Measurements from ENCODE around the gene PELI2.

The PELI2 gene

DNA sequence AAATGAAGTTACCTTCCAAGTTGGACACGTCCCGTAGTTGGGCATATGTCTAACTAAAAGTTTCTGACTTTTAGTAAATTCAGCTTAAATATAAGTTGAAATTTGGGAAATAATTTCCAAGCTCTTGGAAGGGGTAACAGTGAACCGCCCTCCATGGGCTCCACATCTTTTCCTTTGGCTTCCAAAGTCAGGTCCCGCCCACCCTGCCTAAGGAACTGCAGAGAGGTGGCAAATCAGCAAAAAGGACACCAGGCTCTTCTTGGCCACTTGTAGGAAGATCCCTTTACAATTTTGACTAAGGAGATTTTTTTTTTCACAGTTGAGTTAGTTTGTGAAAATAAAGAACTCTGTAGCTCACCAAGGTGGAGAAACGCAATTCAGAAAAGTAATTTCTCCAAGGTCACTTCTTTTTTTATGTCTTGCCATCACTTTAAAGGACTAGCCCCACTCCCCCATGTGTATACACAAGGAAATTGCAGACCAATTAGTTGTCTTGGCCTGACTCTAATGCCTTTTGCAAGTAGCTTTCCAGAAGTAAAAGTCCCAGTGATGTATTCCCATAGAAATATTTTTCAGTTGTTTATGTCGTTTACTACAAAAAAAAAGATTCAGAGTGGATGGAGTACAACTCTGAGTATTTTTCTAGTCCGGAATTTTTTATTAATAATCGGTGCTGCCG, 181.2 kb downstream of the PELI2 start:
- peak; percentile 4 for DNase-seq (ENCODE audit: low spot score)

DNA sequence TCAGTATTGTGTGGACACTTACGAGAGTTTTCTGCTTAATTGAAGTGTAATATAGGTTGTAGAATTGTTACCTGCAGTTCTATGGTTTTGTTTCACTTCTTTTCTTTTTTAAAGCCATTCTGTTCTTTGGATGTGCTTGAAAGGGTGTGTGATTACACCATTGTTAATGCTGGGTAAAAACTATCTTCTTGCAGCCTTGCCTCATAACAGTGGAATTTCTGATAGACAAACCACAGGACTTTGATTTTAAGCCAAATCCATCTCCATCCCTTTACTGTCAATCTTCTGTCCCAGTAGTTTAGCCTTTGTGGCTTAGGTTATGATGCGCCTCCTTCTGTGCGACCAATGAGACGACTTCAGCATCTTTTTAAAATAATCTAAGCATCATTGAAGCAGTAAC, 182.3 kb downstream of the PELI2 start:
- DNase-seq (ENCODE audit: low spot score) = peak; percentile 81

DNA sequence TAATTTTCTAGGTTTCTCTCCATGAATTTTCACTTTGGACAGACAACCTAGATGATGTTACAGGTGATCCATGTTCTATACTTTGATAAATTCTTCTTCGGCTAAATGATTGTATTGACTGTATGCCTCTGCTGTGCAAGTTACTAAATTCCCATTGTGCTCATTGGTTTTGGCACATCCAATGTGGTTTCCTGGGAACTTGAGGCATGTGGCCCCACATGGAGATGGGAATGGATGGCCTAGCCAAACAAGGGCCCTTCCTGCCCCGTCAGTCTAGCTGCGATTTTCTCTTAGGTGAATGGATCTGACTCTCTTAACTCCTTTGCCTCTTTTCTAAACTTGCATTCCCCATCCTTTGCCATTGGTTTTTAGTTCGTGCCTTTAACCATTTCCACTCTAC, 186.2 kb downstream of the PELI2 start:
- DNase-seq (ENCODE audit: low spot score) = no peak

DNA sequence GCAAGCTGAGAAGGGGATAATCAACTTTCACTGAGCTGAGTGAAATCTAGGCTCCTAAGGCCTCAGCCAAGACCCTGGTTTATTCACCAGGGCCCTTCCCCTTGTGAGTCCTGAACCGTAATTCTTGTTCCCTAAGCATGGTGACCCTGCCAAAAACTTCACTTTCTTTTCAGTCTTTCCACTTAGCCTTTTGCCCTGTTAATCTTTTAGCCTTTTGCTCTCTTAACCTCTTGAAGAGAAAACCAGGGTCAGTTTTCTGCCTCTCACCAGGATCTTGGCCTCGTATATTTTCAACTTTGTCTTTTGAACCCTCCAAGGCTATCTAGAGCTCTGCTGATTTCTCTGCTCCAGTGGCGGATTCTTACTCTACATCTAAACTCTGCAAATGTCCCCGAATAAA, 191.0 kb downstream of the PELI2 start:
- DNase-seq (ENCODE audit: low spot score) = no peak

DNA sequence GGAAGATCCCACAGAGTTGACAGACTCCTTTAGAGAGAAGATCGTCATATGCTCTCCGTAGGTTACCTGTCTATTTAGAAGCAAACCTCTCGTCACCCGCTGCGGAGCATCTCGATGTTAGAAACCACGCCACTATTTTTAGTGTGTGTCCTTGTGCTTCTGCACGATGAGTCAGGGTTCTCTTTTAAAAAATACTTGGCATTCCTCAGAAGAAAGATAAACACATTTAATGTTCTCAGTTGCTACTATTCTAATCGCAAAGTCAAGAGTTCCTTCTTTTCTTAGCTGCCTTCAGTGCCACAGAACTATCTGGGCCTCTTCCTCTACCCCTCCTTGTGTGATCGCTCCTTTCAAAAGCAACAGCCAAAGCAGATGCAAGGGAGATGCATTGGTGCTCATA, 192.4 kb downstream of the PELI2 start:
- DNase-seq (ENCODE audit: low spot score) = peak; percentile 9

DNA sequence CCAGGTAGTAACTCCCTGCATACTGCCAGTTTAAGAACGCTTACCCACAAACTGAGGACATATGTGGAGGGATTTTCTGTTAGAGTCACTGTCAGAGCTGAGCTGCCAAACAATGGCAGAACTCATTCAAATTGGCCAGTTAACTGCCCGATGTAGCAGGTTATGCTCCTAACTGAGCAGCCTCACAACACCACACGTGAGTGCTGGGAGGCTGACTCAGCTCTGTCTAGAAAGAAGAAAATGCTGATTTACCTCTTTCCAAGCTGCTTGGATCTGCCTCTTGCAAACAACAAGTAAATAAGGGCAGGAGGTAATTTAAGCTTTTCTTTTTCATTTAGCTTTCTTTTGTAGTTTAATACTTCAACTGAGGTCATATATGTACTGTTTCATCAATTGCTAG, 195.6 kb downstream of the PELI2 start:
- DNase-seq (ENCODE audit: low spot score) = no peak

DNA sequence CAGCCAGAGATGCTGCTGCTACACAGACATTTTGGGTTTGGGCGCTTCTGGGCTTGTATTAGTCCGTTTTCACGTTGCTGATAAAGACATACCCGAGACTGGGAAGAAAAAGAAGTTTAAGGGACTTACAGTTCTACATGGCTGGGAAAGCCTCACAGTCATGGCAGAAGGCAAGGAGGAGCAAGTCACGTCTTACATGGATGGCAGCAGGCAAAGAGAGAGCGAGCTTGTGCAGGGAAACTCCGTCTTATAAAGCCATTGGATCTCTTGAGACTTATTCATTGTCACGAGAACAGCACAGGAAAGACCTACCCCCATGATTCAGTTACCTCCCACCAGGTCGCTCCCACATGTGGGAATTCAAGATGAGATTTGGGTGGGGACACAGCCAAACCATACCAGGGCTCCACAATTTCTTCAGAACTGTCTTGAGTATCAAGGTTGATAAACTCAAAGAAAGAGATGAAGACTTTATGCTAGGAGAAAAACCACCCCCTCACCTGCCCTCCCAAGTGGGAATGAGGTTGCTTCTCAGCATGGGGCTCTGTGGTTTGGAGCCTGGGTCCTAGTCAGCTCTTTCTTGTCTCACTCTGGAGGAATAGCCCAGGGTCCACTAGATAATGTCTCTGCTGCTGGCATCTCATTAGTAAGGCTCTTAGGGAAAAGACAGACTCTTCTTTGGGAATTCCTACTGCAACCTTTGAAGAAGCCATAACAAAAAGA, 200.3 kb downstream of the PELI2 start:
- DNase-seq (ENCODE audit: low spot score) = no peak

DNA sequence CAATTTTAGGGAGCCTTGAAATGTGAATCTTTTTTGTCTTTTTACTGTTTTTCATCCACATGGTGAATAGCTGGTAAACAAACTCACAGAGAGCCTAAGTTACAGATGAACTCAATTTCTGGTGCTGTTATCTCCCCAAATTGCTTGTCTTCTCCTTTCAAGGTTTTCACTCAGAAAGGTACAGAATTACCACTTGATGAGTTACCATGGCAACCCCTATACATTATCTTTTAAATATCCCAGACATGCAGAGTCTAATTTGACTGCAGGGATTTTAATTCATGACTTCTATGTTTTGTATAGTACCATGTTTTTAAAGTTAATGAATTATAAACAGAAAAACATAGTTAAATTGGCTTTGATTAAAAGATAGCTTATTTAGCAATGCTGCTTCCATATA, 203.7 kb downstream of the PELI2 start:
- no peak for DNase-seq (ENCODE audit: low spot score)

DNA sequence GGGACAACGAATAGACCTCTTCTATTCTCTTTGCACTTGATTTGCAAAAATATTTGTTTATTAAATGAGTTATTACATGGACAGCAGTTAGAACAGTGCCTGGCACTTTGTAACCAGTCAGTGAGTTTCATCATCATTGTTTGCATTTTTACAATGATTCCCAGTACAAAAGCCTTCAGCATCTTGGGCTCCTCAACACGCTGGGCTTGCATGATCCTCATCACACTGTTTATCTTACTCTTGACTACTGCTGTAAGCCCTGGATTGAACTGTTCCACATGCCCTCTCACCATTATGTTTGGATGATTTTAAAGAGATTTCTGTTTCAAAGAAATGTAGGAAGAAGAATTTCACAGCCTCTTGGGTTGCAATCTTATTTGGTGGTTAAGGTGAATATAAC, 204.3 kb downstream of the PELI2 start:
- no peak for DNase-seq (ENCODE audit: low spot score)

DNA sequence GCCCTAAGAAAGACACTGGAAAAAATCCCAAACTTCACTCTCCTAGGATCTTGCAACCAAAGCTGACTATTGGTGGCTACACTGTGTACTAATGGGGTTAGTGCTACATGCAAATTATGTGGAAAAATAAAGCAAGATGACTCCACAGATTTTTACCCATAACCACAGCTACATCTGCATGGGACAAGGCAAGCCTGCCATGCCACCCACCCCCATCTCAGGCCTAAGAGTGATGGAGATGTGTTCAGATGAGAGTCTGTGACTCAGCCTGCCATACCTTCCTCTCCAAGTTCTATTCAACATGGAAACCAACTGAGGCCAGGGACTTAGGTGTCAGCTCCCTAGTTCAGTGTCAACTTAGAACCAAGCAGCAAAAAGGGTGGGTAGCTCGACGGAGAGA, 206.2 kb downstream of the PELI2 start:
- DNase-seq (ENCODE audit: low spot score) = no peak

DNA sequence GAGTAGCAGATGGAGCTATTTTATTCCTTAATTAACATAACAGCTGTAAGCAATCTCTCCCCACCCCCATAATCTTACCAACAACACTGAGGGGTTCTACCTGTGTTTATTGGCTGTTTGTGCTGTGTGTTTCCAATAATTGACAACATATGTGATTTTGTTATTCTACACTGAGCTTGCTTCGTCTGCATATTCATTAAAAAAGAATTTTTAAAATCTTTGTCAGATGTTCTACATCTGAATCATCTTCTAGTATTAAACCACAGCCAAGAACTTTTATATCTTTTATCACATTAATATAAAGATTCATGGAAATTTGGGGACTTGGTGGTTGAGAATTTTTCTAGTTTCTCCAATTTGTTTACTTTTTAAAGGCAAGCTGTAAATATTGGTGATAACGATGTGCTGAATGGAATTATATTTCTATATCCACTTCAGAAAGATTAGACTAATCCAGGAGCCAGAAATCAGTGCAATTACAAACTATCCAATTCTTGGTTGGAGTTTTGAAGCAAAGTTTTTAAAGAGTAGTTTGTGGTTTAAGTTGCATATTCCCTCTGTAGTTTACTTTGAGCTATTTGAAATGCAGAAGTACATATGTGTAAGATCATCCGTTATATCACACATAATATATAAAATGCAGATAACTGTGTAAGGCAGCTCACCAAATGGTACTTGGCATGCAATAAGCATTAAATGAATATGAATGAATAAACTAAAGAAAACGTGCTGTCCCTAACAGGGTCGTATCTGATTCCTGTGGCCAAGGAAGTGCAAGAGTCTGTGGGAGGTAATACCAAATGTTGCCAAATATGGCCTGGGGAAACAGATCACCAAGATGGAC, 206.9 kb downstream of the PELI2 start:
- no peak for DNase-seq (ENCODE audit: low spot score)

DNA sequence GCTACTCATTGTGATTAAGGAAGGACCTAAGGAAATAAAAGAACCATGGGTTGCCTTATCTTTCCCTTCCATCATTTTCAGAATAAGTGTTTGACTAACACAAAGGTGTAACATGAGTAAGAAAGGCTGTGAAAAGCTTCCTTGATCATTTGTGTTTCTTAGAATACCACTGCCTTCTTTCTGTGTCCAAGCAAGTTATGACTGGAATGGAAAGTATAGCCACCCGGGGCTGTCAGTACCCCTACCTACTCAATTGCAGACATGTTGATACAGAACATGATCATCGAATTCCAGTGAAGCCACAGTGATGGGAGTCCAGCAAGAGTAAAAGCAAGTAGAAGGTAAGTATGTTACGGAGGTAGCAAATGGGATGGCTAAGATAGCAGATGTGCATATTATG, 209.8 kb downstream of the PELI2 start:
- DNase-seq (ENCODE audit: low spot score) = no peak

DNA sequence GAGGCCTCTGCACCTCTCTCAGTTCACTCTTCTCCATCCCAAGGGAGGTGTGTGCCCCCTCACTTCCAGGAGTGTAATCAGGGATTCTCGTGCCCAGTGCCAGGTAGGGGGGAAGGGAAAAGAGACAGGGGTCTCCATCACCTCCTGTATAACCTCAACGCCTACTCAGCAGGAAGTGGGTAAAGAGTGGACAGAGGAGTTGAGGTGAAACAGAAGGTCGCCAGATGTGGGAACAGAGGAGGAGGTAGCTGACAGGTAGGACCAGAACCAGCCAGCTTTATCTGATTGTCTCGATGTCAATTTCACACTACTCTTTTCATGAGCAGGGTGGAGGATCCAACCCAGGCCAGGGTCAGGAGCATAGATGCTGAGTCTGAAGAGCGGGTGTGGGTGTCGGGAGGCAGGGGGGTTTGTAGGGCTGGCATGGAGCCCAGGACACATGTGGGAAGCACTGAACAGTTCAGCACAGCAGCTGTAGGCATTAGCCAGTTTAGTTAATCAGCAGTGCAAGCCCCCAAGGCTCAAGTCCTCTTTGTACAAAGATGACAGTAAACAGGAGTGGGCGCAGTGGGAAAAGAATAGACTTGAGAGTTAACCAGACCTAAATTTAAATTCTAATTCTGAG, 213.5 kb downstream of the PELI2 start:
- no peak for DNase-seq (ENCODE audit: low spot score)

DNA sequence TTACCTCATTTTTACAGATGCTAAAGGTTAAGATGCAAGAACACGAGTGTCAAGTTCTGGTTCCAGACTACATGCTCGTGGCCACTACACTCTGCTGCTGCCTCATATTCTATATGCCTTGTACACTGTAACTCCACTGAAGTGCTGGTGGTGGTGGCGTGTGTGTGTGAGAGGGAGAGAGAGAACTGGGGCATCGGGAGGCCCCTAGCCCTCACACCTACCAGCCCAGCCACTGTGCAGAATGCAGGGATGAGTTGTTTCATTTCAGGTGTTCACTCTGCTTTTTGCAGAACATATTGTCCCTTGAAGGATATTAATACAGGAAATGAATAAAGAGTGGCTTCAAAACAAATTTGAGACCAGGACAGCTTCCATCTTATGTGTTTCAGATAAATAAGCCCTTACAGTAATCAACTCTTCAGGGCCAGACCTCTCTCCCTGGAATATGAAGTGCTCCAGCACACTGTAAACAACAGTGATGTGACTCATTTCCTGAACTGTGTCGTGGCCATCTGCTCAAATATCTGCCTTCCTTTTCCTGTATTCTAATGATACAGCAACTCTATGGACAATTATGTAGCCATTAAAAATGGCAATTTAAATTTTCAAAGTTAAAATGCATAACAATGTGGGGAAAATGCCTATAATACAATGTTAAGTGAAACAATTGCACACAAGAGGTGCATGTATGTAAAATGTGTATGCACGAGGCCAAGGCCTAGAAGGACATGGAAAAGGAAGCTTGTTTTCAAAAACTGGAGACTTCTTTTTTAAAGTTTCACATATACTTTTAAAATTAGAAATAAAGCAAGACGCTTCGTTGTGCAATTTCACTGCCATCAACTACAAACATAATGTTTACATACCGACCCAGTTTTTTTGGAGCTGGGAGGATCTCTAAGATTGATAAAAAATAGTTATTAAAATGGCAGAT, 215.4 kb downstream of the PELI2 start:
- peak; percentile 66 for DNase-seq (ENCODE audit: low spot score)

DNA sequence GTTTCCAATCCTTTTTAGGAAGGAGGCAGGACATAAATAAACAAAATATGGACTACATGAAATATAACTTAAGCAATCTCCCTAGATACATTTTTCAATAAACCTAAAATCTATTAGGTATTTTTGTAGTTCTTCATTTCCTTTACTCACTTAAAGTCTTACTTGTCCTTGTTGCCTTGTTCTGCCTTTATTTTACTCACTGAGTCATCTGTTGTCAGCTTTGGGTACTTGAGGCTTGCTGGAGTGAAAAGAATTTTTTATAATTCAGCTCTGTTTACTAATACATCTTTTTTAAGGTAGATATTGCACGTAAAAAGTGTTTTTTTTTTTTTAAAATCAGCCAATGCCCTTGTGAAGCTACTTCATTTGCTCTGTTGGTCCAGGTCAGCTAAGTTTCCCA, 216.2 kb downstream of the PELI2 start:
- no peak for DNase-seq (ENCODE audit: low spot score)

DNA sequence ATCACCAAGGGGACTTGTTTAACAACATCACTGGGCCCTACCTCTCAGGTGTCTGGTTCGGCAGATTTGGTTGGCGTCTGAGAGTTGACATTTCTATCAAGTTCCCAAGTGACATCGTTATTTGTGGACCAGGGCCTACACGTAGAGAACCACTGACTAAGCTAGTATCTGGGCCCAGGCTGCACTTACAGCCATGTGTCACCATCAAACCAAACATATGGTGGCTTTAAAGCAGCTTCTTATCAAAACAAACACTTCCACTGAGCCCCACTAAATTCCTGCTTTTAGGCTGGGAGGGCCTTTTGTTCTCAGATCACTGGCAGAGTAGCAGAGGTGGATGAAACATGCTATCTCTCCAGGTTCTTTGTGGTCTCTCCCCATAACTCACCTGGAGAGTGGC, 220.5 kb downstream of the PELI2 start:
- no peak for DNase-seq (ENCODE audit: low spot score)

DNA sequence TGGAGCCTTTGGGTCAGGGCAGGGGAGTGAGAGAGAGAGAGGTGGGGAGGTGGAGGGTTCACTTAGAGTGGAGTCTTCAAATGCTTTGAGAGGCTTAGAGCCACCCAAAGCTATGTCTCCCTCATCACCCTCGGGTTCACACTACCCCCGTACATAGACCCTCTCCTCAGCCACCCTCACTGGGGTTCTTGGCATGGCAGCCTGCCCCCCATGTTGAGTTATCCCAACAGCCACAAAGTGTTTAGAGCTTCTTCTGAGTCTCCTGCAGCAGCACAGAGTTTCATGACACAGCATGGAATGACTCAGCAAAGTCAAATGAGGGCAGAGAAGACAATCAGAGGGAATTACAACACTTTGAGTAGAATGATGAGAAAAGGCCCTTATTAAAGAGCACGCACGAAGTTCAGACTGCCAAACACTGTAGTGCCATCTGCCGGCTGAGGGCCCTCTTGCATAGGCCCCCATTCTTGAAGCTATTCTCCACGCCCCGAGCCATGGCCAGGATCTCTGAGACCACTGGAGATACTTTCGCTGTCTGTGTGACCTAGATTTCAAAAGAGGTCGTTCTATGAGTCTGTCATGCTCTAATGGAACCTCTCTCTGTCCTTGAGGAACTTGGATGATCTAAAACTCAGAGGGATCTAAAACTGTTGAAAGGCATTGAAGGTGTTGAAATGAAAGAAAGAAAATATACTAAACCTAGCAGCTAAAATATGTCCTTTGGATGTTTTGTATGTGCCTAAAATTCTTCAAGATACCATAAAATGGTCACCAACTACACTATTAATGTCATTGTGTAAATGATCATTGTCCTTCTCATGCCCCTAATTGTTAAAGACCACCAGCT, 221.9 kb downstream of the PELI2 start:
- DNase-seq (ENCODE audit: low spot score) = peak; percentile 88

DNA sequence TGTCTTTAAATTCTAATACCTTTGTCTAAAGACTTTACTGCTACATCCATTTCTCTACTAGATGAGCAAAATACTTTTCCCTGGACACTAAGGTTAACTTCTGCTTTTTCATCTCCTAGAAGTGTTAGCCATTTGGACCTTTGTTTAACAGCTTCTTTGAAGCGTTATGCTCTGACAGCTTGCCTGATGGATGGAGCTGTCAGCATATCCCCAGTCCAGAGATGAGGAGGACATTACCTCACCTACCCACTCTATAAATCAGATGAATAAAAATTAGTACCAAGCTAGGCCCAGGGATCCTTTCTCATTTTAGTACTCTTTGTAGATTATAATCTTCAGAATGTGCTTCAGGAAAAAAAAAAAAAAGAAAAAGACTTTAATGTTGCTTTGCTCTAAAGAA, 222.7 kb downstream of the PELI2 start:
- no peak for DNase-seq (ENCODE audit: low spot score)

DNA sequence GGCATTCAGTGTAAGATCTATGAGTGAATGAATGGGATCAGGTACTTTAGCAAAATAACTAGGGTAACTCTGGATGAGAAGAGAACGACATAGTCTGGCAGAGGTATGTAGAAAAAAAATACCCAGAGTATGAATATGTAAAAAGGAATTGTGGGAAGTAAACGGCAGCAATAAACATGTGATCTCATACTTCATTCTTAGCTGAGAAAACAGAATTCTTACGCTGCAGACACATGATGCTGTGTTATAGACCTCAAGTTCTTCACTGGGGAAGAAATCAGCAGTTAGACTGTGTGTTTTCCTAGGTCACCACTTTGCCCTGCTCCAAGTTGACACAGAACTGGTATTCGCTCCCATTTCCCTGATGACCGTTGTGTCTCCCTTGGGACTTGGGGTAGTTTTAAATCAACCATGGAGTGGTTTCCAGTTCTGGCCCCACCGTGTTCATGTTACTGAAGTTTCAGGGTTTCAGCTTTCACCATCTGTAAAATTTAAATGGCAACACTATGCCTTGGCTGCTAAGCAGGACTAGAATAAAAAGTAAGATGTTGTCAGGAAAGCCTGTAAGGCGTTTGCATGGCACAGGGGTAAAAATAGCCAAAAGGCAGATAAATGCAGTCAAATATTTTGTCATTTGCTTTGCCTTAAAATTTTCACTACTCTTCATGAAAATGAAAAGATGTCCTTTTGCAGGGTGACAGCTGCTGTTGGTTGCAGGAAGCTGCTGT, 223.7 kb downstream of the PELI2 start:
- no peak for DNase-seq (ENCODE audit: low spot score)

DNA sequence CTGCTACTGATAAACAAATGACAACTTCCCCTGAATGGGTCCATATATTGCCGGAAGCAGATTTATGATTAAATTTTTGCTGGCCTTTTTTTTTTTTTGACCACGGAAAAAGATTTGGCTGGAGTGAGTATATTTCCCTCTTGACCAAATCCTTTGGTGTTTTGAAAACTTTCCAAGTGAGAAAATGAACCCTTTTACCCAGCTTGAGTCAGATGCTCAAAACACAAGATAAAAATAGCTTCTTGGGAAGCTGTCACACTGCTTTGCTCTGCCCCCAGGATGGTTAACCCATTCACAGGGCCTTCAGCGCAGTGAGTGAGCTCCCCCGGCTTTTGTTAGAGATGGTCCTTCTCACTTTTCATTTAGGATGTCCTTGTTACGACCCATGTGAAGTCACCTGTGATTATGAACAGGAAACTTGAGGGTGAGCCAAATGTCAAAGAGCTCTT, 224.3 kb downstream of the PELI2 start:
- DNase-seq (ENCODE audit: low spot score) = no peak
